A549 (cell line): ENCODE measurements around the gene SPEN. TPM values are rescaled to one million over a fixed set of nuclear protein-coding genes. Genes with fewer than 3 reads are reported as not detected.

Source experiments
- ATAC-seq, 2 experiments: fragments of 200-7000 bp in 1 of 2; fragments of >200 bp in 1 of 2; cut with Nextera tagmentation in 1 of 2; cut with Tn5 transposase in 1 of 2; 3 replicates each; pipeline versions ENCODE4 v1.8.0 to v1.9.1; 2018 to 2020; ENCODE audit warnings: mild to moderate bottlenecking in 1 of 2, moderate library complexity in 1 of 2
- CTCF ChIA-PET: fragments of 300-600 bp; sonication (Branson Sonifier 250); formaldehyde crosslinking; extraction: SDS; loops from one replicate; lab custom pipeline; 2021; ENCODE audit warnings: antibody characterized with exemption, inconsistent platforms; lab: Yijun Ruan, JAX
- POLR2A ChIA-PET: fragments of 350-600 bp; formaldehyde crosslinking; extraction: SDS; loops from one replicate; lab custom pipeline; 2021; ENCODE audit warnings: antibody characterized with exemption, inconsistent platforms; lab: Yijun Ruan, JAX
- DNase-seq, 2 experiments: peaks; one replicate each; pipeline versions ENCODE4 v3.0.0 to v3.0.0-alpha.2; 2011 to 2016; ENCODE audit warnings: low read depth in 1 of 2, low spot score in 1 of 2
- FAIRE-seq: peaks from 2 replicates; lab custom pipeline; 2011; peaks lifted over from hg19 to GRCh38; lab: Jason Lieb, UNC
- H3K27ac ChIP-seq, 2 experiments: fragments of >200 bp; sonication (Bioruptor Twin); formaldehyde crosslinking; 3 replicates each; pipeline ENCODE4 v1.5.1; 2016 to 2017
- H3K4me1 ChIP-seq: fragments of >200 bp; sonication (Bioruptor Twin); formaldehyde crosslinking; 3 replicates; pipeline ENCODE4 v1.6.1; 2016
- H3K4me2 ChIP-seq: fragments of >200 bp; sonication (Bioruptor Twin); formaldehyde crosslinking; 3 replicates; pipeline ENCODE4 v1.6.1; 2016
- H3K4me3 ChIP-seq: fragments of >200 bp; sonication (Bioruptor Twin); formaldehyde crosslinking; 3 replicates; pipeline ENCODE4 v1.5.1; 2016
- H3K9me3 ChIP-seq: fragments of >200 bp; sonication (Bioruptor Twin); formaldehyde crosslinking; 3 replicates; pipeline ENCODE4 v1.6.1; 2016
- ATOH8 ChIP-seq: fragments of 250-450 bp; sonication (Bioruptor Pico); IDR thresholded peaks from 2 replicates; pipeline ENCODE4 v1.5.0; 2020; ENCODE audit warnings: low read depth, mild to moderate bottlenecking, moderate library complexity
- CBX8 ChIP-seq: fragments of 200-600 bp; sonication (generic); IDR thresholded peaks from 2 replicates; pipeline ENCODE4 v1.6.1; 2016
- CEBPB ChIP-seq, 2 experiments: fragments of >200 bp in 1 of 2; sonication (Bioruptor Twin) in 1 of 2; formaldehyde crosslinking in 1 of 2; IDR thresholded peaks; 2 replicates each; pipeline ENCODE4 v1.6.1; 2012 to 2016
- CHD2 ChIP-seq: fragments of 150-350 bp; IDR thresholded peaks from 2 replicates; pipeline ENCODE4 v1.6.1; 2014; ENCODE audit warnings: low read length; ENCODE audit not compliant: partially characterized antibody
- CHD4 ChIP-seq: fragments of 200-600 bp; sonication (generic); IDR thresholded peaks from 2 replicates; pipeline ENCODE4 v1.6.1; 2016; ENCODE audit warnings: antibody characterized with exemption, mild to moderate bottlenecking, borderline replicate concordance
- EHF ChIP-seq: fragments of 250-450 bp; sonication (Bioruptor Pico); IDR thresholded peaks from 2 replicates; pipeline ENCODE4 v1.5.0; 2020; ENCODE audit warnings: mild to moderate bottlenecking
- EHMT2 ChIP-seq: fragments of 200-600 bp; sonication (generic); IDR thresholded peaks from 2 replicates; pipeline ENCODE4 v1.6.1; 2016; ENCODE audit warnings: antibody characterized with exemption, low read depth, mild to moderate bottlenecking, moderate library complexity
- ESRRA ChIP-seq: fragments of 150-350 bp; IDR thresholded peaks from 2 replicates; pipeline ENCODE4 v1.6.1; 2014; ENCODE audit warnings: mild to moderate bottlenecking, low read length, borderline replicate concordance
- HDAC2 ChIP-seq: fragments of 200-600 bp; sonication (generic); IDR thresholded peaks from 2 replicates; pipeline ENCODE4 v1.6.1; 2016
- HOXB13 ChIP-seq: fragments of 250-450 bp; sonication (Bioruptor Pico); IDR thresholded peaks from 2 replicates; pipeline ENCODE4 v1.5.0; 2020; ENCODE audit warnings: low read depth, mild to moderate bottlenecking, moderate library complexity
- HOXB5 ChIP-seq: fragments of 250-450 bp; sonication (Bioruptor Pico); IDR thresholded peaks from 2 replicates; pipeline ENCODE4 v1.5.0; 2020; ENCODE audit warnings: mild to moderate bottlenecking, moderate library complexity
- KDM5A ChIP-seq: fragments of 200-600 bp; sonication (generic); IDR thresholded peaks from 2 replicates; pipeline ENCODE4 v1.6.1; 2016; ENCODE audit warnings: antibody characterized with exemption, mild to moderate bottlenecking
- MAX ChIP-seq: IDR thresholded peaks from 2 replicates; pipeline ENCODE4 v1.6.1; 2012
- POLR2A ChIP-seq: IDR thresholded peaks from 2 replicates; pipeline ENCODE4 v1.6.1; 2012; ENCODE audit warnings: mild to moderate bottlenecking, low read length
- POLR2AphosphoS2 ChIP-seq: conservative IDR thresholded peaks from 2 replicates; pipeline ENCODE4 v1.6.1; 2012; ENCODE audit warnings: low read length, improper control_type of control experiment, inconsistent platforms
- RAD21 ChIP-seq, 2 experiments: fragments of >200 bp in 1 of 2; sonication (Bioruptor Twin) in 1 of 2; formaldehyde crosslinking in 1 of 2; IDR thresholded peaks in 1 of 2; conservative IDR thresholded peaks in 1 of 2; 2 replicates in 1 of 2; 3 replicates in 1 of 2; pipeline ENCODE4 v1.6.1; 2012 to 2018; ENCODE audit warnings: inconsistent platforms in 1 of 2
- RARB ChIP-seq: fragments of 250-450 bp; sonication (Bioruptor Pico); IDR thresholded peaks from 2 replicates; pipeline ENCODE4 v1.8.0; 2021; ENCODE audit warnings: mild to moderate bottlenecking, moderate library complexity
- REST ChIP-seq: fragments of 200-600 bp; sonication (generic); IDR thresholded peaks from 2 replicates; pipeline ENCODE4 v1.6.1; 2016; ENCODE audit warnings: antibody characterized with exemption, mild to moderate bottlenecking, moderate library complexity
- RFX5 ChIP-seq: fragments of 450-650 bp; IDR thresholded peaks from 2 replicates; pipeline ENCODE4 v1.7.1; 2014; ENCODE audit warnings: antibody characterized with exemption, mild to moderate bottlenecking, moderate library complexity
- RNF2 ChIP-seq: fragments of 200-600 bp; sonication (generic); IDR thresholded peaks from 2 replicates; pipeline ENCODE4 v1.6.1; 2016; ENCODE audit warnings: low read depth, mild to moderate bottlenecking, antibody characterized with exemption, moderate library complexity, borderline replicate concordance
- SREBF2 ChIP-seq: fragments of 450-650 bp; IDR thresholded peaks from 2 replicates; pipeline ENCODE4 v1.6.1; 2014; ENCODE audit warnings: mild to moderate bottlenecking, moderate library complexity
- TFCP2L1 ChIP-seq: fragments of 250-450 bp; sonication (Bioruptor Pico); IDR thresholded peaks from 2 replicates; pipeline ENCODE4 v1.5.0; 2021; ENCODE audit warnings: mild to moderate bottlenecking
- TP53 ChIP-seq: fragments of 250-450 bp; sonication (Bioruptor Pico); IDR thresholded peaks from 2 replicates; pipeline ENCODE4 v1.5.0; 2021; ENCODE audit warnings: mild to moderate bottlenecking, moderate library complexity
- ZFP36 ChIP-seq: fragments of 450-650 bp; IDR thresholded peaks from 2 replicates; pipeline ENCODE4 v1.6.1; 2014; ENCODE audit warnings: borderline replicate concordance; ENCODE audit not compliant: partially characterized antibody
- ZNF302 ChIP-seq: fragments of 250-450 bp; sonication (Bioruptor Pico); IDR thresholded peaks from 2 replicates; pipeline ENCODE4 v1.9.0; 2021; ENCODE audit warnings: inconsistent platforms, mild to moderate bottlenecking, moderate library complexity
- WGBS: methylation state at CpG from one replicate; pipeline ENCODE4 v1.1.6; 2017; ENCODE audit errors: missing lambda C conversion rate; 5-methylcytosine and 5-hydroxymethylcytosine counted together
- polyA plus RNA-seq, 4 experiments: library from polyadenylated mRNA; depleted of rRNA in 3 of 4; stranded (reverse); fragments of >200 nt; fragmentation: RNase III in 1 of 4; extraction: RNeasy Plus Mini Kit Qiagen cat#74134 plus additional on column Dnase treatment in 1 of 4; gene quantifications; 2 replicates in 3 of 4; 3 replicates in 1 of 4; pipeline ENCODE4 v1.2.3, GENCODE V29; 2011 to 2017

SPEN gene
- polyA plus RNA-seq, 2 of the 4 experiments (the other 2 are of a cell fraction): 7.0 to 15.5 TPM

DNA sequence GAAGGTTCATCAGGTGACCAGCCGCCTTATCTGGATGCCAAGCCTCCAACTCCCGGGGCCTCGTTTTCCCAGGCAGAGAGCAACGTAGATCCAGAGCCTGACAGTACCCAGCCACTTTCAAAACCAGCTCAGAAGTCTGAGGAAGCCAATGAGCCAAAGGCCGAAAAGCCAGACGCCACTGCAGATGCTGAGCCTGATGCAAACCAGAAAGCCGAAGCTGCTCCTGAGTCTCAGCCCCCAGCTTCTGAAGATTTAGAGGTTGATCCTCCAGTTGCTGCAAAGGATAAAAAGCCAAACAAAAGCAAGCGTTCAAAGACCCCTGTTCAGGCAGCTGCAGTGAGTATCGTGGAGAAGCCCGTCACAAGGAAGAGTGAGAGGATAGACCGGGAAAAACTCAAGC, 83.9 kb downstream of the SPEN start:
- no peak for ATAC-seq
- TF ChIP-seq HOXB5 (CRISPR knock-in tag) (no peak), RNF2 (no peak), CBX8 (no peak), TP53 (CRISPR knock-in tag) (no peak), POLR2A (no peak), REST (no peak), CHD2 (no peak), SREBF2 (no peak), EHF (CRISPR knock-in tag) (no peak), RARB (CRISPR knock-in tag) (no peak), KDM5A (no peak), HOXB13 (CRISPR knock-in tag) (no peak), CEBPB (IDR thresholded peaks at IDR 0.05) (no peak), EHMT2 (no peak), MAX (no peak), POLR2AphosphoS2 (no peak), HDAC2 (no peak)
- TF ChIP-seq, all 56 proteins: peak for 0
- Histone ChIP-seq H3K27ac (no peak overlapping the region), H3K4me1 (no peaks in the 10 kb centered on the region), H3K4me2 (no peak overlapping the region), H3K4me3 (no peak overlapping the region), H3K9me3 (no peaks in the 10 kb centered on the region)
- CTCF ChIA-PET: interaction anchor here (0.7 to 1.4 kb wide), 3 partner anchors 15 to 55 kb away, joined by 3 to 5 read pairs (median 3); no protein-coding TSS in a partner anchor
- WGBS: 98% methylated on average over 10 of the region's 11 CpGs
- FAIRE-seq (no peak), DNase-seq (no peak)
- POLR2A ChIA-PET: no interaction called here

DNA sequence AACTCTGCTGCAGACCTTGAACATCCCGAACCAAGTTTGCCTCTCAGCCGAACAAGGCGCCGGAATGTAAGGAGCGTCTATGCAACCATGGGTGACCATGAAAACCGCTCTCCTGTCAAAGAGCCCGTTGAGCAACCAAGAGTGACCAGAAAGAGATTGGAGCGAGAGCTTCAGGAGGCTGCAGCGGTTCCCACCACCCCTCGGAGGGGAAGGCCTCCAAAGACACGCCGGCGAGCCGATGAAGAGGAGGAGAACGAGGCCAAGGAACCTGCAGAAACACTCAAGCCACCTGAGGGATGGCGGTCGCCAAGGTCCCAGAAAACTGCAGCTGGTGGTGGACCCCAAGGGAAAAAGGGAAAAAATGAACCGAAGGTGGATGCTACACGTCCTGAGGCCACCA, 84.4 kb downstream of the SPEN start:
- TF ChIP-seq EHMT2: no peak
- no peak for TF ChIP-seq SREBF2
- TF ChIP-seq RNF2: no peak
- TF ChIP-seq RARB (CRISPR knock-in tag): no peak
- no peak for TF ChIP-seq ZFP36
- no peak for TF ChIP-seq MAX
- no peak for TF ChIP-seq TFCP2L1 (CRISPR knock-in tag)
- TF ChIP-seq CHD4: no peak
- no peak for TF ChIP-seq RAD21 (conservative IDR thresholded peaks at IDR 0.05 in 1 of 2, IDR thresholded peaks at IDR 0.05 in 1 of 2)
- no peak for TF ChIP-seq ZNF302
- no peak for TF ChIP-seq ESRRA
- no peak for TF ChIP-seq ATOH8 (CRISPR knock-in tag)
- TF ChIP-seq RFX5: no peak
- POLR2A ChIA-PET: no interaction called here
- CTCF ChIA-PET: interaction anchor here (0.7 to 1.1 kb wide), 2 partner anchors 16 to 55 kb away, joined by 3 read pairs; no protein-coding TSS in a partner anchor
- FAIRE-seq (no peak), DNase-seq (no peak), ATAC-seq (no peak)
- Histone ChIP-seq H3K27ac (no peak overlapping the region), H3K4me3 (no peak overlapping the region), H3K4me2 (no peak overlapping the region), H3K9me3 (no peaks in the 10 kb centered on the region), H3K4me1 (no peaks in the 10 kb centered on the region)
- 98% methylated on average over 19 of the region's 19 CpGs for WGBS
